K562 (cell line): Measurements from ENCODE around the gene EFNA2. TPM values are rescaled to one million over a fixed set of nuclear protein-coding genes. Genes with fewer than 3 reads are reported as not detected.
A peak's percentile ranks its signal among the peaks of the same experiment; 100 is the strongest.

ENCODE experiments used
- ARID2 ChIP-seq: fragments of 450-650 bp; IDR thresholded peaks from 2 replicates; pipeline ENCODE4 v1.6.1; 2017; ENCODE audit warnings: antibody characterized with exemption, mild to moderate bottlenecking
- ESRRA ChIP-seq: fragments of 450-650 bp; IDR thresholded peaks from 2 replicates; pipeline ENCODE4 v1.6.1; 2014; ENCODE audit warnings: low read depth, mild to moderate bottlenecking, moderate library complexity, borderline replicate concordance
- FOXK1 ChIP-seq: sonication (generic); formaldehyde crosslinking; IDR thresholded peaks from 2 replicates; pipeline ENCODE4 v1.8.0; 2022; ENCODE audit warnings: missing genetic modification reagents, mild to moderate bottlenecking, borderline replicate concordance
- HDAC1 ChIP-seq, 2 experiments: fragments of 450-650 bp; IDR thresholded peaks; 2 replicates each; pipeline ENCODE4 v1.6.1; 2016 to 2017; ENCODE audit warnings: inconsistent platforms in 1 of 2, mild to moderate bottlenecking in 1 of 2, moderate library complexity in 1 of 2
- MBD2 ChIP-seq: sonication (generic); IDR thresholded peaks from 2 replicates; pipeline ENCODE4 v1.6.1; 2016; ENCODE audit warnings: low read depth, borderline replicate concordance
- MECOM ChIP-seq: fragments of 250-450 bp; sonication (Bioruptor Pico); IDR thresholded peaks from 2 replicates; pipeline ENCODE4 v1.8.0; 2022; ENCODE audit warnings: inconsistent platforms
- POLR2A ChIP-seq: fragments of 450-650 bp; conservative IDR thresholded peaks from 2 replicates; pipeline ENCODE4 v1.6.1; 2016
- TAF7 ChIP-seq: fragments of 450-650 bp; IDR thresholded peaks from 2 replicates; pipeline ENCODE4 v1.6.1; 2016; ENCODE audit warnings: missing genetic modification characterization, missing compliant biosample characterization
- YBX1 ChIP-seq: fragments of 450-650 bp; IDR thresholded peaks from 2 replicates; pipeline ENCODE4 v1.7.1; 2016; ENCODE audit warnings: mild to moderate bottlenecking
- ZNF184 ChIP-seq: sonication (generic); formaldehyde crosslinking; IDR thresholded peaks from 2 replicates; pipeline ENCODE4 v1.5.0; 2020; ENCODE audit warnings: missing genetic modification reagents
- polyA plus RNA-seq, 8 experiments: library from polyadenylated mRNA; depleted of rRNA in 4 of 8; stranded (reverse) in 5 of 8; unstranded in 3 of 8; fragments of >200 nt; fragmentation: Nextera tagmentation in 2 of 8; fragmentation: Illumina TruSeq in 1 of 8; extraction: Ambion mirVana in 2 of 8; extraction: Trizol in 1 of 8; gene quantifications; 2 replicates each; pipeline versions ENCODE4 v1.2.1 to v1.2.3, GENCODE V29; 2011 to 2014; ENCODE audit warnings: inconsistent platforms in 1 of 8, missing spikeins in 1 of 8
- total RNA-seq, 7 experiments: library from RNA; depleted of rRNA in 6 of 7; stranded (reverse); fragments of >200 nt in 6 of 7; fragmentation: Illumina TruSeq in 2 of 7; extraction: Trizol in 2 of 7; gene quantifications; 2 replicates each; pipeline versions ENCODE4 v1.2.1 to v1.2.3, GENCODE V29; 2011 to 2021; ENCODE audit warnings: low replicate concordance in 1 of 7
- TF ChIP-seq, protein P1 (sequence below), 2 experiments: fragments of 450-650 bp; IDR thresholded peaks; 2 replicates each; pipeline ENCODE4 v1.6.1; 2016; ENCODE audit warnings: mild to moderate bottlenecking in 2 of 2, borderline replicate concordance in 1 of 2, low read depth in 1 of 2, moderate library complexity in 1 of 2
- TF ChIP-seq, protein P2 (sequence below): fragments of 150-350 bp; IDR thresholded peaks from 2 replicates; pipeline ENCODE4 v1.6.1; 2014; ENCODE audit warnings: low read depth, mild to moderate bottlenecking, low read length, borderline replicate concordance
- TF ChIP-seq, protein P3 (sequence below): sonication (generic); formaldehyde crosslinking; IDR thresholded peaks from 2 replicates; pipeline ENCODE4 v1.8.1; 2022; ENCODE audit warnings: missing genetic modification reagents
- TF ChIP-seq, protein P4 (sequence below): sonication (generic); formaldehyde crosslinking; IDR thresholded peaks from 2 replicates; pipeline ENCODE4 v1.9.0; 2022; ENCODE audit warnings: mild to moderate bottlenecking, missing genetic modification reagents

EFNA2 gene
- total and polyA plus RNA-seq, 9 of the 15 experiments (the other 6 are each of a cell fraction or from before 2014, with no cell fraction given) = 0.11 to 0.44 (median 0.15) TPM; not detected in 6

DNA sequence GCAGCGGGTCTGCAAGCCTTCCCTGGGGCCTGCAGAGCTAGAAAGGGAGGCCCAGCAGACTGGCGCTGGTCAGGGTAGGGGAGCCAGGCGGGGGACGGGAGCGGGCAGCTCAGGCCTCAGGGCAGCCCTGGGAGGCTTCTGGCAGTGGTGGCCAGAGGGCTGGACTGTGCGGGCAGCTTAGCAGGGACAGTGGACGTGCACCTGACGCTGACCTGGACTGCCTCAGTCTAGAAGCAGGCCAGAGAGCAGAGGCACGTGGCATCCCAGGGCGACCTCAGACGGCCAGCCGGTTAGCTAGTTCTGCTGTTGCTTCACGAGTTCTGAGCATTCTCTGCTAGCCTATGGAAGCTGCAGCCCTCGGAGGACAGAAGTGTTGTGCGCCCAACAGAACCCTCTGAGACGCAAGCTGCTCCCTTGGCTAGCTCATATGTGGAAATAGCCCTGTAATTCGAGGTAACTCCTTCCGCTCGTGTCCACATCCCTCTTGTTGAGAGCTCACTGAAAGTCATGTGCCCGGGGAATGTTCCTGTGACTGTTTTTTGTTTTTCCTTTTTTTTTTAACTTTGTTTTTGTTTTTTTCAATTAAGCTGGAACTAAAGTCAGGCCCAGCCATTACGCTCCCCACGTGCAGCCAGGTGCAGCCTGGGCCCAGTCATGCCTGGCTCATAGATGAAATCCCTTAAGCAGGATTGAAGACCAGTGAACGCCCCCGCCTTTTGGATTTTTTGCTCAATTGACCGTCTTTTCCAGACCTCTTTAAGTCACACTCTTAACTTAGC lies 12.2 kb upstream of the EFNA2 start (continued):
- TF ChIP-seq, protein P1, sequence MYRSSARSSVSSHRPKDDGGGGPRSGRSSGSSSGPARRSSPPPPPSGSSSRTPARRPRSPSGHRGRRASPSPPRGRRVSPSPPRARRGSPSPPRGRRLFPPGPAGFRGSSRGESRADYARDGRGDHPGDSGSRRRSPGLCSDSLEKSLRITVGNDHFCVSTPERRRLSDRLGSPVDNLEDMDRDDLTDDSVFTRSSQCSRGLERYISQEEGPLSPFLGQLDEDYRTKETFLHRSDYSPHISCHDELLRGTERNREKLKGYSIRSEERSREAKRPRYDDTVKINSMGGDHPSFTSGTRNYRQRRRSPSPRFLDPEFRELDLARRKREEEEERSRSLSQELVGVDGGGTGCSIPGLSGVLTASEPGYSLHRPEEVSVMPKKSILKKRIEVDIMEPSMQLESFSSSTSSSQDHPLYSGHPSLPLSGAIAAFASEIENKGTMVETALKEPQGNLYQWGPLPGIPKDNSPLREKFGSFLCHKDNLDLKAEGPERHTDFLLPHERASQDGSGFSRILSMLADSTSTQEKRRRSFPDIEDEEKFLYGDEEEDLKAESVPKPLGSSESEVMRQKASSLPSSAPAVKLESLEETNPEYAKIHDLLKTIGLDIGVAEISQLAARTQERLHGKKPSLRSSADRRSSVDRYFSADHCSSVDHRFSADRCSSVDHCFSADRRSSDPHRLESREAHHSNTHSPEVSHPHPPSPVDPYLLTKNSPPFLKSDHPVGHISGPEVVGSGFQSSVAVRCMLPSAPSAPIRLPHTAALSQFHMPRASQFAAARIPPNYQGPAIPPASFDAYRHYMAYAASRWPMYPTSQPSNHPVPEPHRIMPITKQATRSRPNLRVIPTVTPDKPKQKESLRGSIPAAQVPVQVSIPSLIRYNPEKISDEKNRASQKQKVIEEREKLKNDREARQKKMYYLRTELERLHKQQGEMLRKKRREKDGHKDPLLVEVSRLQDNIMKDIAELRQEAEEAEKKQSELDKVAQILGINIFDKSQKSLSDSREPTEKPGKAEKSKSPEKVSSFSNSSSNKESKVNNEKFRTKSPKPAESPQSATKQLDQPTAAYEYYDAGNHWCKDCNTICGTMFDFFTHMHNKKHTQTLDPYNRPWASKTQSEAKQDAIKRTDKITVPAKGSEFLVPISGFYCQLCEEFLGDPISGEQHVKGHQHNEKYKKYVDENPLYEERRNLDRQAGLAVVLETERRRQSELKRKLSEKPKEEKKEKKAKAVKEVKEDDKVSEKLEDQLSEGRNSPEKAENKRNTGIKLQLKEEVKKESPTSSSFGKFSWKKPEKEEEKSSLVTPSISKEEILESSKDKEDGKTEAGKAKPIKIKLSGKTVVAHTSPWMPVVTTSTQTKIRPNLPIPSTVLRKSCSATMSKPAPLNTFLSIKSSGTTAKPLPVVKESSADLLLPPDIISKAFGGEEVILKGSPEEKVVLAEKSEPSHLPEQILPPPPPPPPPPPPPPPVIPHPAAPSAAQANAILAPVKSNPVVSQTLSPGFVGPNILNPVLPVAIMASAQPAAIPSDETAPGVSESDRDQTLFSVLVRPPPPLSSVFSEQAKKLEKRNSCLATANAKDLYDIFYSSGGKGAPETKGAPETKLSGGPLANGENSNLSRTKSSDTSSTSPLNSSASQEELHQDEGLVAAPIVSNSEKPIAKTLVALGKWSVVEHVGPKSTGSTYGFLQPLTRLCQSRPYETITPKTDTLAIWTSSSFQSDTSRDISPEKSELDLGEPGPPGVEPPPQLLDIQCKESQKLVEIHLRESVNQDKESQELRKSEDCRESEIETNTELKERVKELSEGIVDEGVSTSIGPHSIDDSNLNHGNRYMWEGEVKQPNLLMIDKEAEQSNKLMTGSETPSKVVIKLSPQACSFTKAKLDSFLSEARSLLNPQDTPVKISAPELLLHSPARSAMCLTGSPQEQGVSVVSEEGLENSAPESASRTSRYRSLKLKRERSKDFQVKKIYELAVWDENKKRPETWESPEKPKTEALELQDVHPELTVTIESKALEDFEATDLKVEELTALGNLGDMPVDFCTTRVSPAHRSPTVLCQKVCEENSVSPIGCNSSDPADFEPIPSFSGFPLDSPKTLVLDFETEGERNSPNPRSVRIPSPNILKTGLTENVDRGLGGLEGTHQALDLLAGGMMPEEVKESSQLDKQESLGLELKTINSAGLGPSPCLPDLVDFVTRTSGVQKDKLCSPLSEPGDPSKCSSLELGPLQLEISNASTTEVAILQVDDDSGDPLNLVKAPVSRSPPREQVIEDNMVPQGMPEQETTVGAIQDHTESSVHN (IDR thresholded peaks at IDR 0.05; ENCODE audit: borderline replicate concordance in 1 of 2, low read depth in 1 of 2) = no peak
- no peak for TF ChIP-seq ESRRA
- TF ChIP-seq FOXK1 (CRISPR knock-in tag) = no peak
- no peak for TF ChIP-seq HDAC1 (IDR thresholded peaks at IDR 0.05)
- TF ChIP-seq, protein P2, sequence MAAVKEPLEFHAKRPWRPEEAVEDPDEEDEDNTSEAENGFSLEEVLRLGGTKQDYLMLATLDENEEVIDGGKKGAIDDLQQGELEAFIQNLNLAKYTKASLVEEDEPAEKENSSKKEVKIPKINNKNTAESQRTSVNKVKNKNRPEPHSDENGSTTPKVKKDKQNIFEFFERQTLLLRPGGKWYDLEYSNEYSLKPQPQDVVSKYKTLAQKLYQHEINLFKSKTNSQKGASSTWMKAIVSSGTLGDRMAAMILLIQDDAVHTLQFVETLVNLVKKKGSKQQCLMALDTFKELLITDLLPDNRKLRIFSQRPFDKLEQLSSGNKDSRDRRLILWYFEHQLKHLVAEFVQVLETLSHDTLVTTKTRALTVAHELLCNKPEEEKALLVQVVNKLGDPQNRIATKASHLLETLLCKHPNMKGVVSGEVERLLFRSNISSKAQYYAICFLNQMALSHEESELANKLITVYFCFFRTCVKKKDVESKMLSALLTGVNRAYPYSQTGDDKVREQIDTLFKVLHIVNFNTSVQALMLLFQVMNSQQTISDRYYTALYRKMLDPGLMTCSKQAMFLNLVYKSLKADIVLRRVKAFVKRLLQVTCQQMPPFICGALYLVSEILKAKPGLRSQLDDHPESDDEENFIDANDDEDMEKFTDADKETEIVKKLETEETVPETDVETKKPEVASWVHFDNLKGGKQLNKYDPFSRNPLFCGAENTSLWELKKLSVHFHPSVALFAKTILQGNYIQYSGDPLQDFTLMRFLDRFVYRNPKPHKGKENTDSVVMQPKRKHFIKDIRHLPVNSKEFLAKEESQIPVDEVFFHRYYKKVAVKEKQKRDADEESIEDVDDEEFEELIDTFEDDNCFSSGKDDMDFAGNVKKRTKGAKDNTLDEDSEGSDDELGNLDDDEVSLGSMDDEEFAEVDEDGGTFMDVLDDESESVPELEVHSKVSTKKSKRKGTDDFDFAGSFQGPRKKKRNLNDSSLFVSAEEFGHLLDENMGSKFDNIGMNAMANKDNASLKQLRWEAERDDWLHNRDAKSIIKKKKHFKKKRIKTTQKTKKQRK = no peak
- peak; percentile 60 for TF ChIP-seq POLR2A
- TF ChIP-seq MBD2 = no peak
- TF ChIP-seq, protein P3, sequence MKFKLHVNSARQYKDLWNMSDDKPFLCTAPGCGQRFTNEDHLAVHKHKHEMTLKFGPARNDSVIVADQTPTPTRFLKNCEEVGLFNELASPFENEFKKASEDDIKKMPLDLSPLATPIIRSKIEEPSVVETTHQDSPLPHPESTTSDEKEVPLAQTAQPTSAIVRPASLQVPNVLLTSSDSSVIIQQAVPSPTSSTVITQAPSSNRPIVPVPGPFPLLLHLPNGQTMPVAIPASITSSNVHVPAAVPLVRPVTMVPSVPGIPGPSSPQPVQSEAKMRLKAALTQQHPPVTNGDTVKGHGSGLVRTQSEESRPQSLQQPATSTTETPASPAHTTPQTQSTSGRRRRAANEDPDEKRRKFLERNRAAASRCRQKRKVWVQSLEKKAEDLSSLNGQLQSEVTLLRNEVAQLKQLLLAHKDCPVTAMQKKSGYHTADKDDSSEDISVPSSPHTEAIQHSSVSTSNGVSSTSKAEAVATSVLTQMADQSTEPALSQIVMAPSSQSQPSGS (CRISPR knock-in tag) = no peak
- TF ChIP-seq, protein P4, sequence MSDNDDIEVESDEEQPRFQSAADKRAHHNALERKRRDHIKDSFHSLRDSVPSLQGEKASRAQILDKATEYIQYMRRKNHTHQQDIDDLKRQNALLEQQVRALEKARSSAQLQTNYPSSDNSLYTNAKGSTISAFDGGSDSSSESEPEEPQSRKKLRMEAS = peak; percentile 70; the same call in 1 of the 2 replicates
- TF ChIP-seq ZNF184 (CRISPR knock-in tag) = no peak
- TF ChIP-seq TAF7 (tag) = no peak
- no peak for TF ChIP-seq MECOM
- TF ChIP-seq YBX1 = no peak
- TF ChIP-seq ARID2 = no peak
